GM13977 (cell line): ENCODE results near the gene SLC26A3.

ENCODE experiments used
- DNase-seq: peaks from one replicate; pipeline ENCODE4 v3.0.0; 2012; ENCODE audit warnings: low spot score
- CTCF ChIP-seq: IDR thresholded peaks from 2 replicates; pipeline ENCODE4 v1.5.1; 2012; ENCODE audit warnings: mild to moderate bottlenecking, control low read depth; ENCODE audit not compliant: insufficient read depth; ENCODE audit errors: extremely low read depth, missing control alignments
- in situ Hi-C: fragments of 300-500 bp; cut with MboI; formaldehyde crosslinking; loops from one replicate; pipeline ENCODE4 v1.12.0; 2022; ENCODE audit warnings: low sequenced_read_pairs, low pct_unique_long_range_greater_than_20kb, mixed read lengths, inconsistent platforms; ENCODE audit not compliant: unreplicated experiment

SLC26A3 gene

GRCh38 chr7:107809179-107809578 is 6.2 kb upstream of the SLC26A3 start:
- DNase-seq = no peak
- in situ Hi-C loops = no loop called here
- TF ChIP-seq CTCF = no peak

GRCh38 chr7:107799647-107800264 is 3.3 kb downstream of the SLC26A3 start:
- no peak for DNase-seq
- TF ChIP-seq CTCF = no peak
- in situ Hi-C loops = no loop called here

GRCh38 chr7:107792364-107792763 is 10.7 kb downstream of the SLC26A3 start:
- in situ Hi-C loops = no loop called here
- TF ChIP-seq CTCF = no peak
- no peak for DNase-seq

- no peak for DNase-seq
- TF ChIP-seq CTCF = no peak
- in situ Hi-C loops = no loop called here
Observed at GRCh38 chr7:107789647-107790046, 13.4 kb downstream of the SLC26A3 start.

- no peak for DNase-seq
- no peak for TF ChIP-seq CTCF
- in situ Hi-C loops = no loop called here
Observed at GRCh38 chr7:107788662-107789061, 14.4 kb downstream of the SLC26A3 start.

GRCh38 chr7:107788216-107788615 is 14.8 kb downstream of the SLC26A3 start:
- in situ Hi-C loops = no loop called here
- TF ChIP-seq CTCF = no peak
- no peak for DNase-seq
